PFSK-1 (cell line): ENCODE results near the gene CCDC197.

Experiments
- POLR2AphosphoS5 ChIP-seq: IDR thresholded peaks from 2 replicates; pipeline ENCODE4 v1.6.1; 2012; ENCODE audit warnings: low read depth, mild to moderate bottlenecking, control low read depth, low read length, moderate library complexity
- SIN3A ChIP-seq: IDR thresholded peaks from 2 replicates; pipeline ENCODE4 v1.6.1; 2012; ENCODE audit warnings: mild to moderate bottlenecking, low read length, moderate library complexity, borderline replicate concordance; ENCODE audit not compliant: insufficient read depth
- TAF1 ChIP-seq: IDR thresholded peaks from 2 replicates; pipeline ENCODE4 v1.6.1; 2012; ENCODE audit warnings: low read length, control low read depth, borderline replicate concordance; ENCODE audit not compliant: insufficient read depth
- TF ChIP-seq, protein P1 (sequence below), 2 experiments: IDR thresholded peaks; 2 replicates each; pipeline versions ENCODE4 v1.6.1 to v1.8.0; 2011 to 2012; ENCODE audit warnings: low read depth in 2 of 2, low read length in 2 of 2, control low read depth in 1 of 2, inconsistent platforms in 1 of 2, mild to moderate bottlenecking in 1 of 2, moderate library complexity in 1 of 2; ENCODE audit not compliant: insufficient read depth in 1 of 2

- TF ChIP-seq SIN3A (no peak), POLR2AphosphoS5 (no peak), TAF1 (no peak)
- TF ChIP-seq, protein P1, sequence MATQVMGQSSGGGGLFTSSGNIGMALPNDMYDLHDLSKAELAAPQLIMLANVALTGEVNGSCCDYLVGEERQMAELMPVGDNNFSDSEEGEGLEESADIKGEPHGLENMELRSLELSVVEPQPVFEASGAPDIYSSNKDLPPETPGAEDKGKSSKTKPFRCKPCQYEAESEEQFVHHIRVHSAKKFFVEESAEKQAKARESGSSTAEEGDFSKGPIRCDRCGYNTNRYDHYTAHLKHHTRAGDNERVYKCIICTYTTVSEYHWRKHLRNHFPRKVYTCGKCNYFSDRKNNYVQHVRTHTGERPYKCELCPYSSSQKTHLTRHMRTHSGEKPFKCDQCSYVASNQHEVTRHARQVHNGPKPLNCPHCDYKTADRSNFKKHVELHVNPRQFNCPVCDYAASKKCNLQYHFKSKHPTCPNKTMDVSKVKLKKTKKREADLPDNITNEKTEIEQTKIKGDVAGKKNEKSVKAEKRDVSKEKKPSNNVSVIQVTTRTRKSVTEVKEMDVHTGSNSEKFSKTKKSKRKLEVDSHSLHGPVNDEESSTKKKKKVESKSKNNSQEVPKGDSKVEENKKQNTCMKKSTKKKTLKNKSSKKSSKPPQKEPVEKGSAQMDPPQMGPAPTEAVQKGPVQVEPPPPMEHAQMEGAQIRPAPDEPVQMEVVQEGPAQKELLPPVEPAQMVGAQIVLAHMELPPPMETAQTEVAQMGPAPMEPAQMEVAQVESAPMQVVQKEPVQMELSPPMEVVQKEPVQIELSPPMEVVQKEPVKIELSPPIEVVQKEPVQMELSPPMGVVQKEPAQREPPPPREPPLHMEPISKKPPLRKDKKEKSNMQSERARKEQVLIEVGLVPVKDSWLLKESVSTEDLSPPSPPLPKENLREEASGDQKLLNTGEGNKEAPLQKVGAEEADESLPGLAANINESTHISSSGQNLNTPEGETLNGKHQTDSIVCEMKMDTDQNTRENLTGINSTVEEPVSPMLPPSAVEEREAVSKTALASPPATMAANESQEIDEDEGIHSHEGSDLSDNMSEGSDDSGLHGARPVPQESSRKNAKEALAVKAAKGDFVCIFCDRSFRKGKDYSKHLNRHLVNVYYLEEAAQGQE (IDR thresholded peaks at IDR 0.05; ENCODE audit: insufficient read depth in 1 of 2, low read depth in 2 of 2, low read length in 2 of 2): no peak
These were observed 41.1 kb upstream of the CCDC197 start for GRCh38 chr14:93955850-93956481.
